Measurements from ENCODE around the gene ADGRL1.

Gene ADGRL1

GRCh38 chr19:14107581-14108461 is 98.1 kb downstream of the ADGRL1 start:
- no peak for DNase-seq

GRCh38 chr19:14106840-14107239 is 99.1 kb downstream of the ADGRL1 start:
- no peak for DNase-seq

GRCh38 chr19:14105680-14106079 is 100.3 kb downstream of the ADGRL1 start:
- DNase-seq = no peak

GRCh38 chr19:14103310-14103709 is 102.7 kb downstream of the ADGRL1 start:
- DNase-seq = no peak

GRCh38 chr19:14102756-14103155 is 103.2 kb downstream of the ADGRL1 start:
- no peak for DNase-seq

GRCh38 chr19:14102102-14102696 is 103.8 kb downstream of the ADGRL1 start:
- no peak for DNase-seq

- DNase-seq = no peak
These were observed 104.9 kb downstream of the ADGRL1 start for GRCh38 chr19:14101003-14101545.
